CD4-positive, alpha-beta T cell treated with Interleukin-15 for 1 hour (primary cell): ENCODE measurements around the gene LRMDA.

ENCODE experiments used
- DNase-seq: peaks from one replicate; pipeline ENCODE4 v3.0.0-alpha.2; 2020

Gene LRMDA

GRCh38 chr10:76074659-76075058, 643.2 kb downstream of the LRMDA start:
- no peak for DNase-seq

- DNase-seq: no peak
Measured at GRCh38 chr10:76080451-76080850, 649.0 kb downstream of the LRMDA start.

- DNase-seq: no peak
Measured at GRCh38 chr10:76080991-76081390, 649.6 kb downstream of the LRMDA start.

- no peak for DNase-seq
Measured at GRCh38 chr10:76082232-76082631, 650.8 kb downstream of the LRMDA start.

- no peak for DNase-seq
Measured at GRCh38 chr10:76082956-76083355, 651.5 kb downstream of the LRMDA start.

- DNase-seq: no peak
Measured at GRCh38 chr10:76085002-76085816, 653.8 kb downstream of the LRMDA start.

- no peak for DNase-seq
Measured at GRCh38 chr10:76085817-76086167, 654.4 kb downstream of the LRMDA start.

GRCh38 chr10:76086170-76086760, 654.8 kb downstream of the LRMDA start:
- no peak for DNase-seq

- DNase-seq: no peak
Measured at GRCh38 chr10:76086761-76087639, 655.6 kb downstream of the LRMDA start.

GRCh38 chr10:76088008-76088407, 656.6 kb downstream of the LRMDA start:
- no peak for DNase-seq

- DNase-seq: no peak
Measured at GRCh38 chr10:76088980-76089379, 657.6 kb downstream of the LRMDA start.

GRCh38 chr10:76089556-76090180, 658.2 kb downstream of the LRMDA start:
- no peak for DNase-seq

- DNase-seq: no peak
Measured at GRCh38 chr10:76091926-76092325, 660.5 kb downstream of the LRMDA start.

- no peak for DNase-seq
Measured at GRCh38 chr10:76106611-76107010, 675.2 kb downstream of the LRMDA start.

- no peak for DNase-seq
Measured at GRCh38 chr10:76108563-76109359, 677.3 kb downstream of the LRMDA start.

- no peak for DNase-seq
Measured at GRCh38 chr10:76111404-76111803, 680.0 kb downstream of the LRMDA start.

- DNase-seq: no peak
Measured at GRCh38 chr10:76111986-76112825, 680.8 kb downstream of the LRMDA start.

GRCh38 chr10:76112826-76113150, 681.4 kb downstream of the LRMDA start:
- DNase-seq: no peak

- DNase-seq: no peak
Measured at GRCh38 chr10:76113952-76114351, 682.5 kb downstream of the LRMDA start.

GRCh38 chr10:76114581-76115001, 683.2 kb downstream of the LRMDA start:
- no peak for DNase-seq

GRCh38 chr10:76115131-76115470, 683.7 kb downstream of the LRMDA start:
- no peak for DNase-seq
